ENCODE data around the gene SORCS1.

The SORCS1 gene

GRCh38 chr10:106636766-106637491, 527.6 kb downstream of the SORCS1 start:
- DNase-seq, result no peak

- no peak for DNase-seq
These were observed 528.6 kb downstream of the SORCS1 start for GRCh38 chr10:106635947-106636346.

GRCh38 chr10:106631016-106631702, 533.3 kb downstream of the SORCS1 start:
- DNase-seq, result no peak

- DNase-seq, result no peak
These were observed 538.1 kb downstream of the SORCS1 start for GRCh38 chr10:106626371-106626770.

- no peak for DNase-seq
These were observed 538.8 kb downstream of the SORCS1 start for GRCh38 chr10:106625751-106626150.

GRCh38 chr10:106619346-106619745, 545.2 kb downstream of the SORCS1 start:
- no peak for DNase-seq

- DNase-seq, result no peak
These were observed 545.9 kb downstream of the SORCS1 start for GRCh38 chr10:106618646-106619045.

- no peak for DNase-seq
These were observed 549.4 kb downstream of the SORCS1 start for GRCh38 chr10:106615081-106615480.

- DNase-seq, result no peak
These were observed 550.2 kb downstream of the SORCS1 start for GRCh38 chr10:106614293-106614692.

- DNase-seq, result no peak
These were observed 552.1 kb downstream of the SORCS1 start for GRCh38 chr10:106612381-106612780.

- DNase-seq, result no peak
These were observed 554.8 kb downstream of the SORCS1 start for GRCh38 chr10:106609470-106610266.

- no peak for DNase-seq
These were observed 556.4 kb downstream of the SORCS1 start for GRCh38 chr10:106608066-106608465.

GRCh38 chr10:106595281-106595680, 569.2 kb downstream of the SORCS1 start:
- no peak for DNase-seq

GRCh38 chr10:106593876-106594275, 570.6 kb downstream of the SORCS1 start:
- no peak for DNase-seq

- no peak for DNase-seq
These were observed 572.1 kb downstream of the SORCS1 start for GRCh38 chr10:106592396-106592795.

- no peak for DNase-seq
These were observed 582.2 kb downstream of the SORCS1 start for GRCh38 chr10:106582291-106582690.

GRCh38 chr10:106577756-106578155, 586.8 kb downstream of the SORCS1 start:
- no peak for DNase-seq

- no peak for DNase-seq
These were observed 587.2 kb downstream of the SORCS1 start for GRCh38 chr10:106577266-106577665.

- DNase-seq, result no peak
These were observed 588.0 kb downstream of the SORCS1 start for GRCh38 chr10:106576534-106576933.

- no peak for DNase-seq
These were observed 591.4 kb downstream of the SORCS1 start for GRCh38 chr10:106573106-106573505.

GRCh38 chr10:106571192-106571946, 593.1 kb downstream of the SORCS1 start:
- no peak for DNase-seq

- no peak for DNase-seq
These were observed 594.2 kb downstream of the SORCS1 start for GRCh38 chr10:106570268-106570667.

GRCh38 chr10:106567629-106568028, 596.9 kb downstream of the SORCS1 start:
- DNase-seq, result no peak
